ENCODE results near the gene PDE2A.

The PDE2A gene

GRCh38 chr11:72720047-72720446, 45.8 kb upstream of the PDE2A start:
- no peak for DNase-seq (ENCODE audit: low read depth in 2 of 2)
- H3K4me3 ChIP-seq (replicated peaks in 1 of 2; ENCODE audit: low read depth in 2 of 2, low read length in 2 of 2), result peak overlapping the region in 1 of 2 donors; percentile 71

GRCh38 chr11:72719551-72719950, 45.3 kb upstream of the PDE2A start:
- H3K4me3 ChIP-seq (replicated peaks in 1 of 2; ENCODE audit: low read depth in 2 of 2, low read length in 2 of 2), result no peak overlapping the region
- DNase-seq (ENCODE audit: low read depth in 2 of 2), result no peak
- no peak for TF ChIP-seq CTCF (IDR thresholded peaks at IDR 0.05; ENCODE audit: low read depth, low read length)

More at GRCh38 chr11:72720047-72720446, 45.8 kb upstream of the PDE2A start:
- no peak for TF ChIP-seq CTCF (IDR thresholded peaks at IDR 0.05; ENCODE audit: low read depth, low read length)

GRCh38 chr11:72719144-72719543, 44.9 kb upstream of the PDE2A start:
- H3K4me3 ChIP-seq (replicated peaks in 1 of 2; ENCODE audit: low read depth in 2 of 2, low read length in 2 of 2), result no peak overlapping the region
- peak in 1 of 2 donors; percentile 75 for DNase-seq (ENCODE audit: low read depth in 2 of 2)
- no peak for TF ChIP-seq CTCF (IDR thresholded peaks at IDR 0.05; ENCODE audit: low read depth, low read length)

DNA sequence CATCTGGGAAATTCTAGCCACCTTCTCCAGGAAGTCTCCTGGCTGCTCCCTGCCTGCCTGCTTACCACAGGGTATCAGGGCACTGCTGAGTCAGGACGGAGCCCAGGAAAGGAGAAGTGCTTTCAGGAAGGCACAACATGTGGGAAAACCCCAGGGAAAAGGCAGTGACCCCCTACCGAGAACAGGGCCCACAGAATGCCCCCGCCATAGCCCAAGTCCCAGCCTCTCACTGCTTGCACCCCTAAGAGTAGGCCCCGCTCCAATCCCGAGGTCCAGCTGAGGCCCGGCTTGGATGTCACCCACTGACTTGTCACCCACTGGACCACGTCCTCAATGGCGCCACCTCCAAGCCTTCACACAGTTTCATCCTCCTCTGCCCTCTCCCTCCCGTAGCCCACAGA, 43.9 kb upstream of the PDE2A start:
- no peak for TF ChIP-seq CTCF (IDR thresholded peaks at IDR 0.05; ENCODE audit: low read depth, low read length)
- no peak for DNase-seq (ENCODE audit: low read depth in 2 of 2)
- H3K4me3 ChIP-seq (replicated peaks in 1 of 2; ENCODE audit: low read depth in 2 of 2, low read length in 2 of 2), result no peak overlapping the region

GRCh38 chr11:72716788-72717435, 42.7 kb upstream of the PDE2A start:
- no peak for TF ChIP-seq CTCF (IDR thresholded peaks at IDR 0.05; ENCODE audit: low read depth, low read length)
- no peak overlapping the region for H3K4me3 ChIP-seq (replicated peaks in 1 of 2; ENCODE audit: low read depth in 2 of 2, low read length in 2 of 2)
- no peak for DNase-seq (ENCODE audit: low read depth in 2 of 2)

DNA sequence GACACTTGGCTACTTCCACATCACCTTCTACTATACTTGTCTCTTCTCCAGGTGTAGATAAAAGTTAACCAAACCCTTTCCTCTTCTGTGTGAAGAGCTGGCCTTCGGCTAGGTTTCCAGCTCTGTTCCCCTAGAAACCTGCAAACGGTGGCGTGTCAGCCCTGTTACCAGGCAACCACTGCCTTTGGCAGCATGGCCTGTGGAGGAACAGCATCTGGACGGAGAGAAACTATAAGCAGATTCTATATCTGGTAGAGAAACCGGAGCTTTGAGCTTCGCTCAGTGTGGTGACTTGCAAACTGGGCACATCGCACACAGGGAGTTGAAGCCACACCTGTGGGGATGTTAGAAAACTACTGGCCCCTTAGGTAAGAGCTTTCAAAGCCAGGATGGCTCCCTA, 42.1 kb upstream of the PDE2A start:
- no peak for TF ChIP-seq CTCF (IDR thresholded peaks at IDR 0.05; ENCODE audit: low read depth, low read length)
- no peak for DNase-seq (ENCODE audit: low read depth in 2 of 2)
- H3K4me3 ChIP-seq (replicated peaks in 1 of 2; ENCODE audit: low read depth in 2 of 2, low read length in 2 of 2), result no peak overlapping the region

DNA sequence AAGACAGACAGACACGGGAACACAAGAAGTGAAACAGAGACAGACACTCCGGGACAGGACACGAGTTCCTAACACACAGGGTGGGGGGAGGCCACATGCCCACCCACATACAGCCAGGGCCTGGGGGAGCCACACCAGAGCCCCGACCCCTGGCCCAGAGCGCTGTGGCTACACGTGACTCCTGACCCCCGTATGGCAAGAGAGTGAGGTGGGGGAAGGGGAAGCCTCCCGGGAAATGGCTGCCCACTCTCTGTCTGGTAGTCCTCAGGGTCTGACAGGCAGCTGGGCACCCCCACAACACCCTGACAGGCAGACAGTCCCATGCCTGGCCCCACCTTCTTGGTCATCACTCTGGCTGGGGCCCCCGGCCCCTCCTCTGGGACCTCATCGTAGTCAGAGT, 38.6 kb upstream of the PDE2A start:
- no peak overlapping the region for H3K4me3 ChIP-seq (replicated peaks in 1 of 2; ENCODE audit: low read depth in 2 of 2, low read length in 2 of 2)
- no peak for DNase-seq (ENCODE audit: low read depth in 2 of 2)
- TF ChIP-seq CTCF (IDR thresholded peaks at IDR 0.05; ENCODE audit: low read depth, low read length), result no peak

All from cardiac fibroblast (primary cell).